Measurements from ENCODE around the gene KCNQ1. TPM values are rescaled to one million over a fixed set of nuclear protein-coding genes. Genes with fewer than 3 reads are reported as not detected.

Gene KCNQ1
- total and polyA plus RNA-seq, 2 experiments from 2014 or later, result 0.45 to 0.87 TPM

- Mint-ChIP-seq H3K9me3 (peaks cover 13% of the 10 kb centered on the region), H3K27ac (no peak overlapping the region), H3K27me3 (ENCODE audit: insufficient read depth, low read depth, poor library complexity) (peaks cover 35% of the 10 kb centered on the region), H3K4me3 (no peak overlapping the region), H3K4me1 (peaks cover 16% of the 10 kb centered on the region), H3K36me3 (ENCODE audit: low read depth) (peaks cover 4% of the 10 kb centered on the region; the same call in 2 of the 3 replicates)
- no peaks in the 10 kb centered on the region for H3K36me3 ChIP-seq (ENCODE audit: insufficient read depth)
- H3F3A ChIP-seq (replicated peaks; ENCODE audit: low read depth), result no peaks in the 10 kb centered on the region
- DNase-seq (ENCODE audit: low spot score), result no peak
- H3K4me2 ChIP-seq, result no peak overlapping the region
- no peak overlapping the region for H2AFZ ChIP-seq
- no peak for TF ChIP-seq STAT1 (IDR thresholded peaks at IDR 0.05; ENCODE audit: unreplicated experiment)
- TF ChIP-seq JUNB (IDR thresholded peaks at IDR 0.05; ENCODE audit: unreplicated experiment), result no peak
- no peak for TF ChIP-seq NANOG (IDR thresholded peaks at IDR 0.05; ENCODE audit: borderline replicate concordance)
- no peak for TF ChIP-seq EZH2phosphoT487 (IDR thresholded peaks at IDR 0.05; ENCODE audit: unreplicated experiment)
- TF ChIP-seq ZNF331 (CRISPR knock-in tag; IDR thresholded peaks at IDR 0.05; ENCODE audit: low read depth), result no peak
- TF ChIP-seq ZNF114 (CRISPR knock-in tag; IDR thresholded peaks at IDR 0.05), result no peak
- no peak for TF ChIP-seq EZH2 (IDR thresholded peaks at IDR 0.05; ENCODE audit: low read depth, unreplicated experiment)
- no peak for TF ChIP-seq ZNF462 (CRISPR knock-in tag; IDR thresholded peaks at IDR 0.05)
- no peak for TF ChIP-seq CREB1 (CRISPR knock-in tag; IDR thresholded peaks at IDR 0.05; ENCODE audit: low read depth)
- TF ChIP-seq CTCF (conservative IDR thresholded peaks at IDR 0.05; ENCODE audit: low read depth in 2 of 2), result no peak
- TF ChIP-seq ETS1 (IDR thresholded peaks at IDR 0.05), result no peak
- no peak for TF ChIP-seq POLR2AphosphoS5 (IDR thresholded peaks at IDR 0.05; ENCODE audit: low read depth)
- H3K4me3 ChIP-seq, result no peak overlapping the region
- H3K4me1 ChIP-seq (ENCODE audit: insufficient read depth), result no peaks in the 10 kb centered on the region; the same call in 1 of the 2 replicates
- H3K27ac ChIP-seq (ENCODE audit: low read depth), result no peak overlapping the region
- no peaks in the 10 kb centered on the region for H3K79me2 ChIP-seq (replicated peaks; ENCODE audit: insufficient read depth)
- H3K27me3 ChIP-seq (ENCODE audit: insufficient read depth), result peaks cover 2% of the 10 kb centered on the region; the same call in 1 of the 2 replicates
- H3K9me2 ChIP-seq (ENCODE audit: insufficient read depth), result no peaks in the 10 kb centered on the region
- ATAC-seq, result no peak
- H4K20me1 ChIP-seq (replicated peaks; ENCODE audit: insufficient read depth), result no peaks in the 10 kb centered on the region
These were observed 356.1 kb downstream of the KCNQ1 start for GRCh38 chr11:2800655-2801531.

All from GM23338 (cell line).